Heart right ventricle (tissue), 16 donors: ENCODE results near the gene COG5. TPM values are rescaled to one million over a fixed set of nuclear protein-coding genes. Genes with fewer than 3 reads are reported as not detected.
A peak's percentile ranks its signal among the peaks of the same experiment; 100 is the strongest.

Experiments used
- ATAC-seq, 8 donors: fragments of 200-7000 bp; cut with Tn5 transposase; one replicate each; pipeline ENCODE4 v1.9.1; 2020; ENCODE audit warnings: mild to moderate bottlenecking in 8 of 8, moderate library complexity in 8 of 8, moderate number of reproducible peaks in 1 of 8
- DNase-seq, 2 donors: peaks; one replicate each; pipeline ENCODE4 v3.0.0-alpha.2; 2020
- H3K27ac ChIP-seq, 10 donors: fragments of 200-600 bp; sonication (generic) in 2 of 10; one replicate each; pipeline versions ENCODE4 v1.5.0 to v1.8.0; 2020 to 2022; ENCODE audit warnings: mild to moderate bottlenecking in 3 of 10
- H3K27me3 ChIP-seq, 7 donors: fragments of 200-600 bp; one replicate each; pipeline ENCODE4 v1.8.0; 2021 to 2022; ENCODE audit warnings: mild to moderate bottlenecking in 2 of 7
- H3K36me3 ChIP-seq, 9 donors: fragments of 200-600 bp; sonication (generic) in 1 of 9; one replicate each; pipeline versions ENCODE4 v1.5.0 to v1.8.0; 2020 to 2022; ENCODE audit warnings: mild to moderate bottlenecking in 2 of 9
- H3K4me1 ChIP-seq, 9 donors: fragments of 200-600 bp; sonication (generic) in 1 of 9; one replicate each; pipeline versions ENCODE4 v1.5.0 to v1.8.0; 2020 to 2022; ENCODE audit warnings: mild to moderate bottlenecking in 4 of 9
- H3K4me3 ChIP-seq, 10 donors: fragments of 200-600 bp; sonication (generic) in 2 of 10; one replicate each; pipeline versions ENCODE4 v1.5.0 to v1.8.0; 2020 to 2022; ENCODE audit warnings: mild to moderate bottlenecking in 7 of 10, moderate library complexity in 2 of 10
- H3K9me3 ChIP-seq, 11 donors: fragments of 200-600 bp in 10 of 11; sonication (generic) in 2 of 11; one replicate each; pipeline versions ENCODE4 v1.5.0 to v1.8.0; 2013 to 2022; ENCODE audit warnings: mild to moderate bottlenecking in 2 of 11, control low read depth in 1 of 11, moderate library complexity in 1 of 11
- CTCF ChIP-seq, 9 donors: fragments of 200-600 bp; sonication (generic) in 2 of 9; IDR thresholded peaks; one replicate each; pipeline versions ENCODE4 v1.5.0 to v1.8.0; 2021 to 2022; ENCODE audit warnings: antibody characterized with exemption in 9 of 9, mild to moderate bottlenecking in 5 of 9, moderate library complexity in 1 of 9
- WGBS, 2 donors: extraction: QIAGEN DNeasy Blood & Tissue Kit; methylation state at CpG; one replicate each; pipeline ENCODE4 v1.1.7; 2013; ENCODE audit warnings: inconsistent platforms in 1 of 2; 5-methylcytosine and 5-hydroxymethylcytosine counted together
- intact Hi-C, 10 donors: fragments of 100-400 bp; cut with DNase I; formaldehyde crosslinking; loops; one replicate each; pipeline versions ENCODE4 v1.11.1 to v1.14.2; 2022
- polyA plus RNA-seq, 2 donors: library from polyadenylated mRNA; stranded (reverse); fragments of 200-250 nt; gene quantifications; one replicate each; pipeline ENCODE4 v1.2.3, GENCODE V29; 2013
- total RNA-seq, 10 donors: library from RNA; stranded (reverse); fragmentation: NEBNext Ultra II Directional in 3 of 10; extraction: Animal tissue kit (Norgen Biotek cat#: 25700) in 3 of 10; gene quantifications; one replicate each; pipeline versions ENCODE4 v1.2.1 to v1.2.4, GENCODE V29; 2021 to 2023
- donor health status: Arrhythmogenic right ventricular cardiomyopathy.
- donor health status: ischemic (EF 13 %, LVEDD 7.1; RV severe dilation, severe dysfunction).
- donor health status: healthy with polysubstance abuse.
- donor health status: DM: no; HTN: yes; CAD: no.
- donor health status: DM: no; HTN: no; CAD: no.
- donor health status: ischemic (EF 25% LVEDD 6.9; RV normal size, moderate dysfunction).
- donor health status: ischemic (EF 25% LVEDD 5.7; RV mildly dilated, moderate dysfunction).
- donor health status: healthy.
- donor health status: DM: yes; HTN: yes; CAD: no.
- donor health status: Ischemic cardiomyopathy.
- donor health status: ischemic (EF 35%, LVEDD 5.7; RV mildly dilated, moderate dysfunction).
- donor health status: nonischemic (EF 11% LVEDD 7.7; RV severe dilation, severe dysfunction).
- donor health status: DM: yes; HTN: yes; CAD: no.
- donor health status: PGD.
- donor health status: ischemic (EF 29% LVEDD 5.4; RV normal size, mild dysfunction).
- donor health status: nonischemic (EF 23%, LVEDD 6.1; RV moderate dilation, normal function).

COG5 gene
- total and polyA plus RNA-seq, 12 donors: 8.4 to 65.8 (median 52.2) TPM

GRCh38 chr7:107384025-107384424, 179.7 kb downstream of the COG5 start:
- WGBS, 2 donors: 77 to 80% methylated on average over 5 of the region's 5 CpGs
- intact Hi-C loops: no loop called here

GRCh38 chr7:107383203-107383602, 180.5 kb downstream of the COG5 start:
- intact Hi-C loops: no loop called here
- Histone ChIP-seq H3K27me3 (no peaks in the 10 kb centered on the region), H3K9me3 (peaks cover 0 to 6% (median 0%) of the 10 kb centered on the region in 11 donors), H3K4me1 (peaks cover 0 to 24% (median 16%) of the 10 kb centered on the region in 9 donors), H3K4me3 (no peak overlapping the region), H3K27ac (no peak overlapping the region), H3K36me3 (no peaks in the 10 kb centered on the region)
- DNase-seq (no peak), ATAC-seq (no peak)
- TF ChIP-seq CTCF (IDR thresholded peaks at IDR 0.05): no peak
- WGBS, 2 donors: 97 to 100% methylated on average over 4 of the region's 4 CpGs

More at GRCh38 chr7:107384025-107384424, 179.7 kb downstream of the COG5 start:
- DNase-seq (no peak), ATAC-seq (no peak)
- no peak overlapping the region for H3K27ac ChIP-seq
- H3K4me1 ChIP-seq: peaks cover 0 to 24% (median 16%) of the 10 kb centered on the region in 9 donors
- no peaks in the 10 kb centered on the region for H3K27me3 ChIP-seq
- H3K4me3 ChIP-seq: no peak overlapping the region
- H3K36me3 ChIP-seq: no peaks in the 10 kb centered on the region
- peak in 1 of 9 donors; percentile 11 for TF ChIP-seq CTCF (IDR thresholded peaks at IDR 0.05)
- H3K9me3 ChIP-seq: peaks cover 0 to 6% (median 0%) of the 10 kb centered on the region in 11 donors

GRCh38 chr7:107381453-107381852, 182.3 kb downstream of the COG5 start:
- no peak for TF ChIP-seq CTCF (IDR thresholded peaks at IDR 0.05)
- Histone ChIP-seq H3K4me1 (peaks cover 0 to 8% (median under 1%) of the 10 kb centered on the region in 9 donors), H3K9me3 (no peaks in the 10 kb centered on the region), H3K27ac (no peak overlapping the region), H3K36me3 (no peaks in the 10 kb centered on the region), H3K27me3 (no peaks in the 10 kb centered on the region), H3K4me3 (no peak overlapping the region)
- intact Hi-C loops: no loop called here
- DNase-seq (no peak), ATAC-seq (no peak)
- WGBS, 2 donors: 85 to 86% methylated on average over 4 of the region's 4 CpGs

- no peak for TF ChIP-seq CTCF (IDR thresholded peaks at IDR 0.05)
- H3K9me3 ChIP-seq: no peaks in the 10 kb centered on the region
- 86% methylated on average over 4 of the region's 4 CpGs for WGBS, 2 donors
- no peak overlapping the region for H3K27ac ChIP-seq
- H3K4me1 ChIP-seq: peaks cover 0 to 16% (median 0%) of the 10 kb centered on the region in 9 donors
- DNase-seq (no peak), ATAC-seq (peak in 1 of 8 donors; percentile 44)
- no peaks in the 10 kb centered on the region for H3K27me3 ChIP-seq
- intact Hi-C loops: no loop called here
- peaks cover 0 to 10% (median 0%) of the 10 kb centered on the region in 9 donors for H3K36me3 ChIP-seq
- H3K4me3 ChIP-seq: no peak overlapping the region
Observed at GRCh38 chr7:107373354-107373753, 190.4 kb downstream of the COG5 start.
